HG03280 (cell line): Measurements from ENCODE around the gene AADACL4.
"Not testable (repeated sequence)": the region's sequence is repeated elsewhere in the genome, so short reads cannot be mapped to it uniquely, and the experiment has no call there.

Experiments
- ATAC-seq: cut with Tn5 transposase; IDR thresholded peaks from one replicate; pipeline ENCODE4 v1.9.1; 2021; ENCODE audit warnings: mild to moderate bottlenecking, moderate library complexity; ENCODE audit not compliant: unreplicated experiment

The AADACL4 gene

GRCh38 chr1:12709091-12709491, 65.2 kb downstream of the AADACL4 start:
- no peak for ATAC-seq

GRCh38 chr1:12709696-12710095, 65.8 kb downstream of the AADACL4 start:
- ATAC-seq = no peak

- ATAC-seq = no peak
Measured at GRCh38 chr1:12711536-12711935, 67.7 kb downstream of the AADACL4 start.

- ATAC-seq = no peak
Measured at GRCh38 chr1:12712076-12712475, 68.2 kb downstream of the AADACL4 start.

- no peak for ATAC-seq
Measured at GRCh38 chr1:12712929-12713328, 69.0 kb downstream of the AADACL4 start.

GRCh38 chr1:12713651-12714050, 69.8 kb downstream of the AADACL4 start:
- not testable (repeated sequence) for ATAC-seq

- no peak for ATAC-seq
Measured at GRCh38 chr1:12714710-12715475, 71.0 kb downstream of the AADACL4 start.

- ATAC-seq = no peak
Measured at GRCh38 chr1:12715896-12716437, 72.1 kb downstream of the AADACL4 start, which contains the start of gene AADACL3. AADACL3 (plus strand) TSS chr1:12716110; CDS start chr1:12716177, 67 bp downstream.
